ENCODE data around the gene ATP13A3.

DNA sequence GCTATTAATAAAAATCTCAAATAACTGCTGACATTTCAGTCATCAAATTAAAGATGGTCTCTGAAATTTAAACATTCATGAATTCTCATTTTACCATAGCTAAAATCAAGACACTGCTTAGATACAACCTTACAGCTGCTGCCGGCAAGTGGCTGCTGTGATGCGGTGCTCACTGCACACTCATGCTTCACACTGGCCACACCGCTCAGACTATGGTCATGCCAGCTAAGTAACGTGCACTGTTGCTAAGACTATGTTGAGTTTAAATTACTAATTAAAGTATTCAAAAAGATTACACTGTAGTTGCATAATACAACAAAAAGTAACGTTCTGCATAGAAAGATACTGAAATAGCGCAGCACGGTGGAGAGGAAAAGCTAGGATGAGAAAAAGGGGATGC is 12.1 kb downstream of the ATP13A3 start:
- TF ChIP-seq CTCF (IDR thresholded peaks at IDR 0.05) (no peak), EP300 (IDR thresholded peaks at IDR 0.05) (no peak), POLR2A (IDR thresholded peaks at IDR 0.05) (no peak), POLR2AphosphoS5 (IDR thresholded peaks at IDR 0.05) (no peak)

Measured in gastroesophageal sphincter (tissue), 3 donors.